Measurements from ENCODE around the gene GFRA1.

The GFRA1 gene

DNA sequence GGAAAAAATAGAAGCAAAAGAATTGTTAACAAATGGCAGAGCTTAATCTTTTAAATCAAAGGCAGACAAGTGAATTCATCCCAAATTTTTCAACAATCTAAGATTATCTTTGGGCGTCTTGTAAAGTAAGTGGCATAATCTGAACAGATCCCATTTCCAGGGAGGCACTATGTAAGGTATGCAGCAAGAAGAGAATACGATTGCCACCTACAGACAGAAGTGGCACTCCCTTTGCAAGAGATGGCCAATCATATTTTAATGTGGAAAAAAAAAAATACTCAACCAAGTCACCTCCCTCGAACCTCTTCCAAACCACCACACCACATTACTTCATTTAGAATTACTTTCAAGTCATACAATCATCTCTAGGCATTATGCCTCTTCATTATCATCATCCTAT lies 4.0 kb downstream of the GFRA1 start:
- H3K27ac ChIP-seq (ENCODE audit: poor library complexity, severe bottlenecking) = no peak overlapping the region
- H3K36me3 ChIP-seq (ENCODE audit: low read depth) = no peaks in the 10 kb centered on the region
- ATAC-seq (ENCODE audit: low read depth) (no peak), DNase-seq (ENCODE audit: low spot score) (no peak)
- H3K4me1 ChIP-seq (ENCODE audit: insufficient read depth, poor library complexity, severe bottlenecking) = no peaks in the 10 kb centered on the region
- H3K9me3 ChIP-seq (ENCODE audit: severe bottlenecking) = no peaks in the 10 kb centered on the region
- H3K4me3 ChIP-seq (ENCODE audit: severe bottlenecking) = no peak overlapping the region
- peaks cover 68% of the 10 kb centered on the region for H3K27me3 ChIP-seq (ENCODE audit: insufficient read depth, poor library complexity, severe bottlenecking)
- TF ChIP-seq, protein P1, sequence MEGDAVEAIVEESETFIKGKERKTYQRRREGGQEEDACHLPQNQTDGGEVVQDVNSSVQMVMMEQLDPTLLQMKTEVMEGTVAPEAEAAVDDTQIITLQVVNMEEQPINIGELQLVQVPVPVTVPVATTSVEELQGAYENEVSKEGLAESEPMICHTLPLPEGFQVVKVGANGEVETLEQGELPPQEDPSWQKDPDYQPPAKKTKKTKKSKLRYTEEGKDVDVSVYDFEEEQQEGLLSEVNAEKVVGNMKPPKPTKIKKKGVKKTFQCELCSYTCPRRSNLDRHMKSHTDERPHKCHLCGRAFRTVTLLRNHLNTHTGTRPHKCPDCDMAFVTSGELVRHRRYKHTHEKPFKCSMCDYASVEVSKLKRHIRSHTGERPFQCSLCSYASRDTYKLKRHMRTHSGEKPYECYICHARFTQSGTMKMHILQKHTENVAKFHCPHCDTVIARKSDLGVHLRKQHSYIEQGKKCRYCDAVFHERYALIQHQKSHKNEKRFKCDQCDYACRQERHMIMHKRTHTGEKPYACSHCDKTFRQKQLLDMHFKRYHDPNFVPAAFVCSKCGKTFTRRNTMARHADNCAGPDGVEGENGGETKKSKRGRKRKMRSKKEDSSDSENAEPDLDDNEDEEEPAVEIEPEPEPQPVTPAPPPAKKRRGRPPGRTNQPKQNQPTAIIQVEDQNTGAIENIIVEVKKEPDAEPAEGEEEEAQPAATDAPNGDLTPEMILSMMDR (IDR thresholded peaks at IDR 0.05; ENCODE audit: poor library complexity, severe bottlenecking) = no peak

DNA sequence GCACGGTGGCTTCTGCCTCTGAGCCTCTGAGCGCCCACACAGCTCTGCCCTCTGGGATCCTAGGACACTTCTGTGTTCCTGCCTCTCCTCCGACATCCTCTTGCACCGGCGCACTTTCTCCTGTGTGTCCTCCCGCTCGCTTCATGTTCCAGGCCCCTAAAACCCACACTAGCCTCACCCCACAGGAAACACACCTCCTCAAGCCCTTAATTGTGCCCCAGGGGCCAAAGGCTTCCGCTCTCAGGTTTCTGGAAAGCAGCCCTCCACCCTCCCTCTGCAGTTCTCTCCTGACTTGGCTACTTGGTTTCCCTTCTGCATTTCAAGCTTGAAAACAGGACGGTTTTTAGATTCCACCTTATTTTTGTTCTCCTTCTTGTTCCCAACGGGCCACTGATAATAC lies 7.3 kb downstream of the GFRA1 start:
- no peaks in the 10 kb centered on the region for H3K4me1 ChIP-seq (ENCODE audit: insufficient read depth, poor library complexity, severe bottlenecking)
- H3K27ac ChIP-seq (ENCODE audit: poor library complexity, severe bottlenecking) = no peak overlapping the region
- TF ChIP-seq, protein P1 (IDR thresholded peaks at IDR 0.05; ENCODE audit: poor library complexity, severe bottlenecking) = no peak
- ATAC-seq (ENCODE audit: low read depth) (no peak), DNase-seq (ENCODE audit: low spot score) (no peak)
- H3K9me3 ChIP-seq (ENCODE audit: severe bottlenecking) = no peaks in the 10 kb centered on the region
- H3K4me3 ChIP-seq (ENCODE audit: severe bottlenecking) = no peak overlapping the region
- peaks cover 37% of the 10 kb centered on the region for H3K27me3 ChIP-seq (ENCODE audit: insufficient read depth, poor library complexity, severe bottlenecking)
- no peaks in the 10 kb centered on the region for H3K36me3 ChIP-seq (ENCODE audit: low read depth)

DNA sequence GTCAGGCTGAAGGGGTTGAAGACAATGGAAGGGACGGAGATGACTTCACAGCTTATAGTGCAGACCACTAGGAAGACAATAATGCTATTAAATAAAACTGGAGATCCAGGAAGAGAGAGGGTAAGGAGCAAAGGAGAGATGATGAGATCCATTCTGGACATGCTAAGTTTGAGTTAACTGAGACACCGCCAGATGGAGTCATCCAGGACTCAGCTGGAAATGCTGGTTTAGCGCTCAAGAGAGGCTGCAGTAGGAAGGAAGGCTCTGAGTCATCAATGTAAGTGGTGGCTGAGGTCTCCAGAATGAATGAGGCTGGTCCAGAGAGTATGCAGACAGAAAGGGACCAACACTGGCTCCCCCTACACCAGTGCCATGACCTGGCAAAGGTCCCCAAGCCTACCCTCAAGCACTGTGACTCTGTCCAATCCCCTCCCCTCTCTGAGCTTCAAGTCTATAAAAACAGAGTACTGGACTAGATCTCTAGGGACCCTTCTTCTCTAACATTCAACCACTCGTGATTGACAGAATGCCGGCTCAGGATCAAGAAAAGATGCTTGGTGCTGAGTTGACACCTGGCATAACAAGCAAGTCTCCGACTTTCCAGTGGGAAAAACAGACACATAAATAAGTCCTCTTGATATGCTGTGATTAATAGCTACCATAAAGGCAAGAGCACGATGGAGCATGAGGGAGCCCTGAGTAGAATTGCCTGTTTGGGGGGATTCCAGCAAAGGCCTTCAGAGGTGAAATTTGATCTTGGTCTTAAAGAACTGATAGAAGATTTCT lies 8.9 kb downstream of the GFRA1 start:
- TF ChIP-seq, protein P1 (IDR thresholded peaks at IDR 0.05; ENCODE audit: poor library complexity, severe bottlenecking) = no peak
- DNase-seq (ENCODE audit: low spot score) = no peak

DNA sequence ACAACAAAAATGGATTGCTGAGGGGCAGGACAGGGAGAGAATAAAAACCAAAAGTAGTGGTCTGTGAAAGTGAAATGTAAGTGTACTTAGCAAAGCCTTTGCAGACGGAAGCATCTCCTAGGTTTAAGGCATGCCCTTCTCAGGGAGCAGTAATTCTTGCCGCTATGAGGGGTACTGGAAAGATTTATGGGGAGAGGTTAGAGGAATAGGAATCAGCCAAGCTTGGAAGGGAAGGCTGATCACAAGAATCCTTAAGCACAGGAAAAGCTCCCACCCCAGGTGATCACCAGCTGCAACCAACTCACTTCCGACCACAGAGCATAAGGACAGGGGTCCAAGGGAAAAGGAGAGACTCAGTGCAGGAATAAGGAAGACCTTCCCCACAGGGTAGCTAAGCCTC lies 10.3 kb downstream of the GFRA1 start:
- H3K4me1 ChIP-seq (ENCODE audit: insufficient read depth, poor library complexity, severe bottlenecking) = no peaks in the 10 kb centered on the region
- H3K36me3 ChIP-seq (ENCODE audit: low read depth) = no peaks in the 10 kb centered on the region
- TF ChIP-seq, protein P1 (IDR thresholded peaks at IDR 0.05; ENCODE audit: poor library complexity, severe bottlenecking) = no peak
- H3K27me3 ChIP-seq (ENCODE audit: insufficient read depth, poor library complexity, severe bottlenecking) = peaks cover 13% of the 10 kb centered on the region
- ATAC-seq (ENCODE audit: low read depth) = no peak
- no peak overlapping the region for H3K4me3 ChIP-seq (ENCODE audit: severe bottlenecking)
- no peak for DNase-seq (ENCODE audit: low spot score)
- H3K27ac ChIP-seq (ENCODE audit: poor library complexity, severe bottlenecking) = no peak overlapping the region
- H3K9me3 ChIP-seq (ENCODE audit: severe bottlenecking) = no peaks in the 10 kb centered on the region

More for the DNA sequence above, 8.9 kb downstream of the GFRA1 start:
- Histone ChIP-seq H3K9me3 (ENCODE audit: severe bottlenecking) (no peaks in the 10 kb centered on the region), H3K27ac (ENCODE audit: poor library complexity, severe bottlenecking) (no peak overlapping the region), H3K4me1 (ENCODE audit: insufficient read depth, poor library complexity, severe bottlenecking) (no peaks in the 10 kb centered on the region), H3K27me3 (ENCODE audit: insufficient read depth, poor library complexity, severe bottlenecking) (peaks cover 21% of the 10 kb centered on the region), H3K36me3 (ENCODE audit: low read depth) (no peaks in the 10 kb centered on the region), H3K4me3 (ENCODE audit: severe bottlenecking) (no peak overlapping the region)
- ATAC-seq (ENCODE audit: low read depth) = no peak

DNA sequence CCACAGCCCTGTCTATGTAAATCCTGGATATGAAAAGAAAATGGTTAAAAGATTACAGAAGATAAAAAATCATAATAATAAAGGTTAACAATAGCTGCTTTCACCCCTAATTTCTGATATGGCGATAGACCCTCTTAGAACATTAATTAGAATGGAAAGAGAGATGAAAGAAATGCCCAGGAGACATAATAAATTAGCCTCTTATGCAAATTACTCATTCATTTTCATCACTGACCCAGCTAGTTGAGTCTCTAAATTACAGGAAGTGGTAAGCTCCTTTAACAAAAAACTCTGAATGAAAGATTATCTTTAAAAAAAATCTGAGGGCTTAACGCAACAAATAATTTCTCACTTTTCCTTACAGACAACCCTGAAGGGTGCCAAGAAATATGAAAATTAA lies 12.4 kb downstream of the GFRA1 start:
- Histone ChIP-seq H3K27me3 (ENCODE audit: insufficient read depth, poor library complexity, severe bottlenecking) (peaks cover 3% of the 10 kb centered on the region), H3K27ac (ENCODE audit: poor library complexity, severe bottlenecking) (no peak overlapping the region), H3K4me1 (ENCODE audit: insufficient read depth, poor library complexity, severe bottlenecking) (no peaks in the 10 kb centered on the region), H3K4me3 (ENCODE audit: severe bottlenecking) (no peak overlapping the region), H3K9me3 (ENCODE audit: severe bottlenecking) (no peaks in the 10 kb centered on the region), H3K36me3 (ENCODE audit: low read depth) (no peaks in the 10 kb centered on the region)
- TF ChIP-seq, protein P1 (IDR thresholded peaks at IDR 0.05; ENCODE audit: poor library complexity, severe bottlenecking) = no peak
- DNase-seq (ENCODE audit: low spot score) (no peak), ATAC-seq (ENCODE audit: low read depth) (no peak)
